A204.1 (cell line): ENCODE measurements around the gene PLCG2.
"Not testable (repeated sequence)": the region's sequence is repeated elsewhere in the genome, so short reads cannot be mapped to it uniquely, and the experiment has no call there.

Experiments used
- FAIRE-seq: peaks from 2 replicates; lab custom pipeline; 2012; peaks lifted over from hg19 to GRCh38; lab: Jason Lieb, UNC

Gene PLCG2

DNA sequence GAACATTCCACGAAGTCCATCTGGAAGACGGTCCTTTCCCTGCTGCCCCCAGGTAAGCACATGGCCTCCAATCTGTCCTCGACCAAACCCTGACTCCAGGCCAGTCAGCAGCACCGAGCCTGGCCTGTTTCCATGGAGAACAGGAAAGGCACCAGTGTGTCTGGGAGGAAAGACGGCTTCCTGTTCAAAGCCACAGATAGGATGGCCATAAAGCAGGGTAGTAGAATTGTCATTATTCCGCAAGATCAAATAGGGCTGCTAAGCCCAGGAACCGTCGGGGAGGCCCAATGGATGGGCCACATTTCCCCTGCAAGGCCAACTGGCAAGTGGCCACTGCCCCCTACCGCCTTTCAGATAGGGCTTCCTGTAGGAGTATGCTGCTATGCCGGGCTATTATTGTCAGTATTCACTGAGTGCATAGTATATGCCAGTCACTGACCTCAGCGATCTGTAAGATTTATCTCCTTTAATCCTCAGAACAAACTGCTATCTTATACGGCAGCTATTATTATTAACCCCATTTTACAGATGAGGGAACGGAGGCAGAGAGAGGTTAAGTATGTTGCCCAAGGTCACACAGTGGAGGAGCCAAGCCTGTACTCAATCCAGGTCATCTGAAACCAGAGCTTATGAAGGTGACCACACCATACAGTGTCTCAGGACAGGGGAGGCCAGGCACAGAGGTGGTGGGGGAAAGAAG, 23.0 kb upstream of the PLCG2 start:
- no peak for FAIRE-seq

GRCh38 chr16:81756615-81757356, 22.3 kb upstream of the PLCG2 start:
- no peak for FAIRE-seq

GRCh38 chr16:81758376-81758775, 20.7 kb upstream of the PLCG2 start:
- no peak for FAIRE-seq

DNA sequence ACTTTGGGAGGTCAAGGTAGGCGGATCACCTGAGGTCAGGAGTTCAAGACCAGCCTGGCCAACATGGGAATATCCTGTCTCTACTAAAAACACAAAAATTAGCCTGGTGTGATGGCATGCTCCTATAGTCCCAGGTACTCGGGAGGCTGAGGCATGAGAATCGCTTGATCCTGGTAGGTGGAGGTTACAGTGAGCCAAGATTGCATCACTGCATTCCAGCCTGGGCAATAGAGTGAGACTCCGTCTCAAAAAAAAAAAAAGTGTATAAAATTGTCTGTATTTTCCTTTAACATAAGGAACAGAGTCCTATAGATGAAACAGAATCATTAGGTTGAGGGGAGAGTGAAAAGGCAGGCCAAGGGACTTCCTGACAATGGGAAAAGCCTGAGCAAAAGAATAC, 16.8 kb upstream of the PLCG2 start:
- not testable (repeated sequence) for FAIRE-seq

GRCh38 chr16:81765111-81765919, 13.8 kb upstream of the PLCG2 start:
- FAIRE-seq, result no peak

GRCh38 chr16:81765969-81766368, 13.1 kb upstream of the PLCG2 start:
- no peak for FAIRE-seq

GRCh38 chr16:81767987-81768592, 11.0 kb upstream of the PLCG2 start:
- no peak for FAIRE-seq

- no peak for FAIRE-seq
Observed at GRCh38 chr16:81770008-81770407, 9.1 kb upstream of the PLCG2 start.

GRCh38 chr16:81774348-81774747, 4.7 kb upstream of the PLCG2 start:
- no peak for FAIRE-seq

GRCh38 chr16:81775570-81775969, 3.5 kb upstream of the PLCG2 start:
- FAIRE-seq, result no peak

DNA sequence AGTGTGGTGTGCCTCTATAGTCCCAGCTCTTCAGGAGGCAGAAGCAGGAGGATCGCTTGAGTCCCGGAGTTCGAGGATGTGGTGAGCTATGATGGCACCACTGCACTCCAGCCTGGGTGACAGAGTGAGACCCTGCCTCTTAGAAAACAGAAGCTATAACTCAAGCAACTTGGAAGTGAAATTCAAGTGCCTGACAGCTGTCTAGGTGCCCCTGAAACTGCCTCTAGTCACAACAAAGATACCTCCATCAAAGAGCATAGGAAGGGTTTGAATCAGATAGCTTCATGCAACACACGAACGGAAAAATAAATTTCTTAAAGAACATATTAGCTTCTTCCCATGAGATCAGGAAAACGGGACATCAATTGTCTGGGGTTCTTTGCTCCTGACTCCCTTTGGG, 860 bp upstream of the PLCG2 start:
- FAIRE-seq, result no peak

DNA sequence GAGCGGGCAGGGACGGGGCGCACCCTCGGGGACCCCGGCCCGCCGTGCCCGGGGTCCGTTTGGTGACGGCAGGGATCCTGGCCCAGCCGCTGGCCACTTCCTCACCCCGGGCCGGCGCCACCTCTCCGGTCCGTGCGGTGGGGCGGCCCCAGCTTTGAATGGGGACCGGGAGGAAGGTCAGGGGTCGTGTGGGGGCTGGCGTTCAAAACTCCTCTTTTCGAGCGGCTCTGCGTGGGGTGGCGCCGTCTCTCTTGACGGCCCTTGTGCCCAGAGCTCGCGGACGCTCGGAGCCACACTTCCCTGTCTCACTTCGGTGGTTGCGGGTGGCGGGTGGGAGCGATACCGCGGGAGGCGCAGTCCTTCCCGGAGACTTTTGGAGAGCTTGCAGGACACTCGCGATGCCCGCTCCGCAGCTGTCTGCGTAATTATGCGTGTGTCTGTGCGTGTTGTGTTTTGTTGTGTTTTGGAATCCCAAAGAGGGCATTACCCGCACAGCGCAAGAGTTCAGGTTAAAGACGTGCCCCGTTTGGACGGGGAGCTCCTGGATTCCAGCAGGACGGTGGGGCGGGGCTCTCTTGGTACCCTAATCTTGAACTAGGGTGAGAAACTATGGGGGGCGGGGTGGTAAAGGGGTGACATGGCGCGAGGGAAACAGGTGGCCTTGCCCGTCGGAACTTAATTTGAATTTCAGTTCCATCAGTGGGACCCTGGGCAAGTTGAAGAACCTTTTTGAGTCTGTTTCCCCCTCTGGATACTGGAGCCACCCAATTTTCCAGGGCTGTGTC, 637 bp downstream of the PLCG2 start:
- no peak for FAIRE-seq

DNA sequence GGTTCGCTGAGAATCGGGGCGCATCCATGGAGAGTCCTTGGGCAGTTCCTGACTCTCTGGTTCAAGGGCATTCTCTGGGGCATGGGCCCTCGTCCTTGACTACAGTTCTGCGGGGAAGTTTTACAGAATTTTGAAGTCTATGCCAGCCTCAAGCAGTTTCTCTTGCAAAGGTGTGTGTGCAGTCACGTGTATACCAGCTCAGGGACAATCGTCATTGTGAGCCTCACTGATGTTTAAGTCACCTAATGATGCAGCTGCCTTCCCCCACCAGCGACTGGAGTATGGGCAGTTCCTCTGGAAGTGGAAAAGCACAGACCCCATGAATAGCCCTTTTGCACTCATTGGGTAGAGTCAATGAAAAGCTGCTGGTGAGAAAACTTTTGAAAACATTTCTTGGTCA, 1.3 kb downstream of the PLCG2 start:
- FAIRE-seq, result no peak

- no peak for FAIRE-seq
Observed at GRCh38 chr16:81782236-81782635, 3.1 kb downstream of the PLCG2 start.

- no peak for FAIRE-seq
Observed at GRCh38 chr16:81784072-81784795, 5.1 kb downstream of the PLCG2 start.

GRCh38 chr16:81785138-81785924, 6.2 kb downstream of the PLCG2 start:
- no peak for FAIRE-seq

GRCh38 chr16:81786321-81786720, 7.2 kb downstream of the PLCG2 start:
- FAIRE-seq, result no peak

DNA sequence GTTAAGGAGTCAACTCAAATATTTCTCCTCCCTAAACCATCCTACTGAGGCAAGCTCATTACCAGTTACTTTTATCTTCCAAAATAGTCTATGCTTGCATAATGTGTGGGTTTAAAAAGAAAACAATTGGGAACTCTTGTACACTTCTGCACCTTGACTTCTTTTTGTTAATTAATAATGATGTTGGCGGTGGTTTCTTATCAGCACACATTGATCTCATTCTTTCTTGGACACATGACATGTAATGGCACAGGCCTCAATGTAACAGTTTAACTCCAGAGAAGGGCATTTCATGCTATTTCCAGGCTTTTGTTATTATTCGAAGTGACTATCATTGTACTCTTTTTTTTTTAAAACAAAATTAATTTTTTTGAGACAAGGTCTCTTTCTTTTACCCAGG, 7.8 kb downstream of the PLCG2 start:
- no peak for FAIRE-seq

- no peak for FAIRE-seq
Observed at GRCh38 chr16:81787659-81788058, 8.6 kb downstream of the PLCG2 start.

- no peak for FAIRE-seq
Observed at GRCh38 chr16:81790277-81790676, 11.2 kb downstream of the PLCG2 start.
